ENCODE results near the gene RHBDF2. TPM values are rescaled to one million over a fixed set of nuclear protein-coding genes. Genes with fewer than 3 reads are reported as not detected.

Gene RHBDF2
- total RNA-seq, 2 donors from 2014 or later: 91.6 to 153 TPM

- H3K9me3 ChIP-seq: no peaks in the 10 kb centered on the region
- no peaks in the 10 kb centered on the region for H3K27me3 ChIP-seq (replicated peaks; ENCODE audit: insufficient read depth)
- TF ChIP-seq CTCF (IDR thresholded peaks at IDR 0.05): no peak
- ATAC-seq (ENCODE audit: insufficient number of reproducible peaks, low FRiP score, low read depth): no peak
- no peaks in the 10 kb centered on the region for H3K36me3 ChIP-seq
- H3K27ac ChIP-seq: no peak overlapping the region
- H3K4me1 ChIP-seq (ENCODE audit: control insufficient read depth in 1 of 2, low read depth in 2 of 2): no peaks in the 10 kb centered on the region
- no peak overlapping the region for H3K4me3 ChIP-seq
- DNase-seq (ENCODE audit: low spot score): no peak
These were observed 46.5 kb upstream of the RHBDF2 start for GRCh38 chr17:76547642-76548202.

- Histone ChIP-seq H3K9me3 (no peaks in the 10 kb centered on the region), H3K4me1 (ENCODE audit: control insufficient read depth in 1 of 2, low read depth in 2 of 2) (no peaks in the 10 kb centered on the region), H3K27ac (no peak overlapping the region), H3K36me3 (no peaks in the 10 kb centered on the region), H3K4me3 (no peak overlapping the region), H3K27me3 (replicated peaks; ENCODE audit: insufficient read depth) (no peaks in the 10 kb centered on the region)
- ATAC-seq (ENCODE audit: insufficient number of reproducible peaks, low FRiP score, low read depth) (no peak), DNase-seq (ENCODE audit: low spot score) (no peak)
- peak; percentile 71 for TF ChIP-seq CTCF (IDR thresholded peaks at IDR 0.05)
These were observed 46.0 kb upstream of the RHBDF2 start for GRCh38 chr17:76547183-76547641.

- Histone ChIP-seq H3K36me3 (no peaks in the 10 kb centered on the region), H3K4me3 (no peak overlapping the region), H3K4me1 (ENCODE audit: control insufficient read depth in 1 of 2, low read depth in 2 of 2) (no peaks in the 10 kb centered on the region), H3K27me3 (replicated peaks; ENCODE audit: insufficient read depth) (no peaks in the 10 kb centered on the region), H3K27ac (no peak overlapping the region), H3K9me3 (no peaks in the 10 kb centered on the region)
- TF ChIP-seq CTCF (IDR thresholded peaks at IDR 0.05): no peak
- DNase-seq (ENCODE audit: low spot score): no peak
- ATAC-seq (ENCODE audit: insufficient number of reproducible peaks, low FRiP score, low read depth): no peak
These were observed 45.4 kb upstream of the RHBDF2 start for GRCh38 chr17:76546556-76547182.

DNA sequence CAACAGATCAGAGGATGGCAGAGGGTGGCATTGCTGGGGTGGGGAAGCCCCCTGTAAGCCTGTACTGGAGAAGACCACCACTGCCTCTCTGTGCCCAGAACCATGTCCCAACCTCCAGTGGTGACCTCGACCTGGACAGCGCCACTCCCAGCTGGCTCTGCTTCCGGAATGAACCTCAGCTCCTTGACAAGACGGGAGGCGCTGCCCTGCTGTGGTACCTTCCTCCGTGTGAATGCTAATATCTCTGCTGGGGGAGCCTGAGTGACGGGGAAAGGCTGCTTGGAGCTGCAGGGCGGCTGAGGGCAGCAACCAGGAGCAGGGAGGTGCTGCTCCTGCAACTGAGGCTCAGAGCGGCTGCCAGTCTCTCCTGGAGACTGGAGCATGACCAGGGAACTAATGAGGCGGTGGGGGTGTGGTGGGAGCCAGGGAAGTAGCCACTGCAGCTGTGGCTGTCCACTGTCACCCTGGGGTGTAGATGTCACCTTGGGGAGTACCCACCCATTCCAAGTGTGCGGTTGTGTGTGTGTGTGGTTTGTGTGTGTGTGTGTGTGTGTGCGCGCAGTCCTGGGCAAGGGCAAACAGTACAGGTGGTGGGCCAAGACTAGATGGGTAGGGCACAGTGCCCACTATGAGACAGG is 44.8 kb upstream of the RHBDF2 start:
- H3K36me3 ChIP-seq: no peaks in the 10 kb centered on the region
- no peak for TF ChIP-seq CTCF (IDR thresholded peaks at IDR 0.05)
- H3K4me1 ChIP-seq (ENCODE audit: control insufficient read depth in 1 of 2, low read depth in 2 of 2): peaks cover 0 to 5% of the 10 kb centered on the region in 2 donors
- no peak overlapping the region for H3K27ac ChIP-seq
- ATAC-seq (ENCODE audit: insufficient number of reproducible peaks, low FRiP score, low read depth) (no peak), DNase-seq (ENCODE audit: low spot score) (no peak)
- no peaks in the 10 kb centered on the region for H3K27me3 ChIP-seq (replicated peaks; ENCODE audit: insufficient read depth)
- no peaks in the 10 kb centered on the region for H3K9me3 ChIP-seq
- no peak overlapping the region for H3K4me3 ChIP-seq

- Histone ChIP-seq H3K4me1 (ENCODE audit: control insufficient read depth in 1 of 2, low read depth in 2 of 2) (peaks cover 0 to 11% of the 10 kb centered on the region in 2 donors), H3K4me3 (no peak overlapping the region), H3K27ac (no peak overlapping the region), H3K36me3 (no peaks in the 10 kb centered on the region), H3K27me3 (replicated peaks; ENCODE audit: insufficient read depth) (no peaks in the 10 kb centered on the region), H3K9me3 (no peaks in the 10 kb centered on the region)
- TF ChIP-seq CTCF (IDR thresholded peaks at IDR 0.05): no peak
- ATAC-seq (ENCODE audit: insufficient number of reproducible peaks, low FRiP score, low read depth) (no peak), DNase-seq (ENCODE audit: low spot score) (no peak)
These were observed 43.5 kb upstream of the RHBDF2 start for GRCh38 chr17:76544546-76545365.

All from thoracic aorta (tissue), 2 donors.